Endodermal cell (in vitro differentiated cells): Measurements from ENCODE around the gene ZNF574. TPM values are rescaled to one million over a fixed set of nuclear protein-coding genes. Genes with fewer than 3 reads are reported as not detected.

Experiments
- DNase-seq: peaks from one replicate; pipeline ENCODE4 v3.0.0-alpha.2; 2017
- H3K27ac ChIP-seq: 2 replicates; pipeline ENCODE4 v1.5.1; 2013; ENCODE audit warnings: mild to moderate bottlenecking, low read depth, low read length, moderate library complexity
- H3K27me3 ChIP-seq: 2 replicates; pipeline ENCODE4 v1.6.1; 2013; ENCODE audit warnings: mild to moderate bottlenecking, low read length, moderate library complexity; ENCODE audit not compliant: insufficient read depth, control insufficient read depth, poor library complexity, severe bottlenecking
- H3K36me3 ChIP-seq: 2 replicates; pipeline ENCODE4 v1.7.0; 2013; ENCODE audit warnings: mild to moderate bottlenecking, low read length, moderate library complexity; ENCODE audit not compliant: control insufficient read depth, insufficient read depth
- H3K4me1 ChIP-seq: one replicate; pipeline ENCODE4 v1.7.0; 2013; ENCODE audit warnings: low read length; ENCODE audit not compliant: control insufficient read depth, insufficient read depth
- H3K4me3 ChIP-seq: 2 replicates; pipeline ENCODE4 v1.5.1; 2013; ENCODE audit warnings: mild to moderate bottlenecking, low read length, moderate library complexity
- H3K9ac ChIP-seq: 2 replicates; pipeline ENCODE4 v1.6.1; 2013; ENCODE audit warnings: mild to moderate bottlenecking, low read length, moderate library complexity; ENCODE audit not compliant: poor library complexity, severe bottlenecking; ENCODE audit errors: extremely low read depth
- H3K9me3 ChIP-seq: 2 replicates; pipeline ENCODE4 v1.6.1; 2013; ENCODE audit warnings: mild to moderate bottlenecking, low read length, moderate library complexity; ENCODE audit not compliant: control insufficient read depth
- H3K27ac Mint-ChIP-seq: 2 replicates; pipeline ENCODE4 v1.8.0; 2020; ENCODE audit warnings: mixed read lengths
- H3K27me3 Mint-ChIP-seq: 2 replicates; pipeline ENCODE4 v1.8.0; 2021; ENCODE audit warnings: mild to moderate bottlenecking, mixed read lengths; ENCODE audit not compliant: insufficient read depth
- H3K36me3 Mint-ChIP-seq: 2 replicates; pipeline ENCODE4 v1.8.0; 2020; ENCODE audit warnings: low read depth, mixed read lengths
- H3K4me1 Mint-ChIP-seq: 2 replicates; pipeline ENCODE4 v1.8.0; 2020; ENCODE audit warnings: mixed read lengths
- H3K4me3 Mint-ChIP-seq: 2 replicates; pipeline ENCODE4 v1.8.0; 2020; ENCODE audit warnings: mild to moderate bottlenecking, moderate library complexity, mixed read lengths
- H3K9me3 Mint-ChIP-seq: 2 replicates; pipeline ENCODE4 v1.8.0; 2020; ENCODE audit warnings: mild to moderate bottlenecking, mixed read lengths
- CTCF ChIP-seq: fragments of 200-600 bp; sonication (generic); conservative IDR thresholded peaks from 2 replicates; pipeline ENCODE4 v1.5.0; 2021; ENCODE audit warnings: antibody characterized with exemption, mild to moderate bottlenecking
- WGBS, 2 experiments: methylation state at CpG; one replicate each; pipeline versions ENCODE4 v1.1.5 to v1.1.7; 2013; ENCODE audit warnings: missing lambda C conversion rate in 2 of 2, mixed read lengths in 1 of 2; ENCODE audit not compliant: insufficient coverage in 1 of 2, insufficient read length in 1 of 2; 5-methylcytosine and 5-hydroxymethylcytosine counted together
- total RNA-seq, 2 donors: library from RNA; stranded (reverse); fragmentation: NEBNext Ultra II Directional in 1 of 2; extraction: Animal tissue kit (Norgen Biotek cat#: 25700) in 1 of 2; gene quantifications; 2 replicates in 1 of 2; 3 replicates in 1 of 2; pipeline ENCODE4 v1.2.1, GENCODE V29; 2021

Gene ZNF574
- total RNA-seq, 2 donors from 2014 or later, result 20.9 to 22.1 TPM

GRCh38 chr19:42124386-42124901 is 48.5 kb downstream of the ZNF574 start:
- TF ChIP-seq CTCF, result no peak
- 60 to 90% methylated on average over 1 to 5 of the region's 5 CpGs for WGBS, 2 experiments
- Histone ChIP-seq H3K36me3 (no peaks in the 10 kb centered on the region), H3K4me1 (no peaks in the 10 kb centered on the region), H3K4me3 (no peak overlapping the region), H3K9me3 (no peaks in the 10 kb centered on the region), H3K9ac (no peak overlapping the region), H3K27me3 (no peaks in the 10 kb centered on the region), H3K27ac (no peak overlapping the region)
- H3K27ac Mint-ChIP-seq, result no peak overlapping the region
- H3K9me3 Mint-ChIP-seq, result no peaks in the 10 kb centered on the region
- peaks cover 10% of the 10 kb centered on the region for H3K27me3 Mint-ChIP-seq
- DNase-seq, result no peak
- H3K4me3 Mint-ChIP-seq, result no peak overlapping the region
- H3K4me1 Mint-ChIP-seq, result no peaks in the 10 kb centered on the region
- no peaks in the 10 kb centered on the region for H3K36me3 Mint-ChIP-seq

- Histone ChIP-seq H3K9ac (no peak overlapping the region), H3K9me3 (no peaks in the 10 kb centered on the region), H3K4me1 (no peaks in the 10 kb centered on the region), H3K36me3 (no peaks in the 10 kb centered on the region), H3K4me3 (no peak overlapping the region), H3K27me3 (no peaks in the 10 kb centered on the region), H3K27ac (no peak overlapping the region)
- no peak overlapping the region for H3K4me3 Mint-ChIP-seq
- H3K27me3 Mint-ChIP-seq, result peaks cover 13% of the 10 kb centered on the region
- 59 to 73% methylated on average over 5 to 6 of the region's 6 CpGs for WGBS, 2 experiments
- H3K4me1 Mint-ChIP-seq, result no peaks in the 10 kb centered on the region
- no peak overlapping the region for H3K27ac Mint-ChIP-seq
- peak; percentile 22 for TF ChIP-seq CTCF
- H3K36me3 Mint-ChIP-seq, result no peaks in the 10 kb centered on the region
- DNase-seq, result no peak
- H3K9me3 Mint-ChIP-seq, result no peaks in the 10 kb centered on the region
Observed at GRCh38 chr19:42125536-42125935, 49.6 kb downstream of the ZNF574 start.

- Mint-ChIP-seq H3K4me1 (no peaks in the 10 kb centered on the region), H3K36me3 (no peaks in the 10 kb centered on the region), H3K27ac (no peak overlapping the region), H3K9me3 (no peaks in the 10 kb centered on the region), H3K27me3 (peaks cover 19% of the 10 kb centered on the region), H3K4me3 (no peak overlapping the region)
- no peaks in the 10 kb centered on the region for H3K36me3 ChIP-seq
- peaks cover 5% of the 10 kb centered on the region for H3K27me3 ChIP-seq
- no peak for TF ChIP-seq CTCF
- H3K9me3 ChIP-seq, result no peaks in the 10 kb centered on the region
- no peak for DNase-seq
- H3K9ac ChIP-seq, result no peak overlapping the region
- no peak overlapping the region for H3K27ac ChIP-seq
- no peaks in the 10 kb centered on the region for H3K4me1 ChIP-seq
- H3K4me3 ChIP-seq, result no peak overlapping the region
- 89% methylated on average over 5 of the region's 5 CpGs; no CpG with 5 or more reads in 1 of the 2 experiments for WGBS, 2 experiments
Observed at GRCh38 chr19:42126574-42126973, 50.6 kb downstream of the ZNF574 start.
